ENCODE data around the gene PPP3CA.

The PPP3CA gene

DNA sequence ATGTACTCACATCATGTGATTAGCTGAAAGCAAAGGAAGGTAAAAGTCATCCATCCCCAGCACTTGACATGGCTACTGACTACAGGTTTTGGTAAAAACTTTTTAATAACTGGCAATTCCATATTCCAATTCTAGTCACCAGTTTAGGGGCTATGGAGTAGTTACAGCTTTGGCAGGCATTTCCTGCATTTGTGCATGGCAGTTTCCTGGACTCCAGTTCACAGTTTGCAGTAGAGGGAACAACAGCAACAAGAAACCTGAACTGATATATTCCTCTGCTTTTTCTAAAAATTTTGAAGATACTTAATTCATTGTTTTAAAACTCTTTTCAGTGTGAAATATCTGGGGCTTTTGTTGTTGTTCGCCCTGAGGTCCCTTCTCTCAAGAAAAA lies 184.3 kb downstream of the PPP3CA start:
- no peaks in the 10 kb centered on the region for H3K36me3 ChIP-seq (ENCODE audit: insufficient read depth, low read depth, low read length)
- no peak overlapping the region for H3K4me3 ChIP-seq (ENCODE audit: low read length)
- H3K9me3 ChIP-seq (ENCODE audit: insufficient read depth, low read depth, low read length): no peaks in the 10 kb centered on the region
- no peaks in the 10 kb centered on the region for H3K27me3 ChIP-seq (ENCODE audit: insufficient read depth, low read length)
- no peak overlapping the region for H3K9ac ChIP-seq (ENCODE audit: low read depth, low read length)
- no peak overlapping the region for H3K27ac ChIP-seq (ENCODE audit: low read length)
- peaks cover 17% of the 10 kb centered on the region; the same call in 1 of the 2 replicates for H3K4me1 ChIP-seq (ENCODE audit: insufficient read depth, low read length)

- Histone ChIP-seq H3K27ac (ENCODE audit: low read length) (no peak overlapping the region), H3K36me3 (ENCODE audit: insufficient read depth, low read depth, low read length) (no peaks in the 10 kb centered on the region), H3K4me3 (ENCODE audit: low read length) (no peak overlapping the region), H3K4me1 (ENCODE audit: insufficient read depth, low read length) (peaks cover 29% of the 10 kb centered on the region), H3K9me3 (ENCODE audit: insufficient read depth, low read depth, low read length) (no peaks in the 10 kb centered on the region), H3K9ac (ENCODE audit: low read depth, low read length) (no peak overlapping the region), H3K27me3 (ENCODE audit: insufficient read depth, low read length) (no peaks in the 10 kb centered on the region)
Measured at GRCh38 chr4:101160792-101161592, 186.3 kb downstream of the PPP3CA start.

DNA sequence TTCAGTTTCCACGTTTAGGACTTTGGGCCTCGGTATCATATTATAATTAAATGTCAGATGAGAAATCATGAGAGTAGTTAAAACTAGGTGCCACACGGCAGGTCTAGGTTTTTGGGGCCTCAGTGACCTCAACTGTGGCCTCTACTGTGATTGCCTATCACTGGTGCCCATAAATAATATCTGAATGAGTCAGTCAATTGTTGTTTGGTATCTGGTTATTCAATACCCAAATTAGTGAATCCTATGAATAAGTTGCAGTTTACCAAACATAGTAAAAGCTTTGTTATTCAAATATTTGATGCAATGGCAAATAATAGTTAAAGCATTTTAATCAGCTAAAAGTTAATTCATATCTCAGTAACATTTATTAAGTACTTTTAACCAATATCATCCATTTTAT lies 188.8 kb downstream of the PPP3CA start:
- no peak overlapping the region for H3K9ac ChIP-seq (ENCODE audit: low read depth, low read length)
- no peak overlapping the region for H3K4me3 ChIP-seq (ENCODE audit: low read length)
- no peak overlapping the region for H3K27ac ChIP-seq (ENCODE audit: low read length)
- H3K9me3 ChIP-seq (ENCODE audit: insufficient read depth, low read depth, low read length): no peaks in the 10 kb centered on the region
- no peaks in the 10 kb centered on the region for H3K27me3 ChIP-seq (ENCODE audit: insufficient read depth, low read length)
- no peaks in the 10 kb centered on the region for H3K36me3 ChIP-seq (ENCODE audit: insufficient read depth, low read depth, low read length)
- H3K4me1 ChIP-seq (ENCODE audit: insufficient read depth, low read length): peaks cover 28% of the 10 kb centered on the region

DNA sequence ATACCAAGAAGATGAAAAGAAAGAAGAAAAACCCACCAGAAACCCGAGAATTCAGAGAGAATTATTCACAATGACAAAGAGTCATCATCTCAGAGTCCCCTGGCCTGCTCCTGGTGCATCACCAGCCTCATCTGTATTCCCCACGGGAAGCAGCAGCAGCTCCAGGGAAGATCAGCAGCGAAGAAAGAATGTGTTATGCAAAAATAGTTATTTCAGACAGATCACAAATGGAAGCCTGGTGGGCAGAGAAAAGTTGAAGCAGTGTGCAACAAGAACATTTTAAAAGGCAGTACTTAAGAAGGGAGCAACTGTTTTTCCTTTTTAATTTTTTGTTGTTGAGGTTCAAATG lies 189.2 kb downstream of the PPP3CA start:
- no peaks in the 10 kb centered on the region for H3K36me3 ChIP-seq (ENCODE audit: insufficient read depth, low read depth, low read length)
- H3K27ac ChIP-seq (ENCODE audit: low read length): no peak overlapping the region
- H3K4me3 ChIP-seq (ENCODE audit: low read length): no peak overlapping the region
- peaks cover 28% of the 10 kb centered on the region for H3K4me1 ChIP-seq (ENCODE audit: insufficient read depth, low read length)
- no peak overlapping the region for H3K9ac ChIP-seq (ENCODE audit: low read depth, low read length)
- H3K9me3 ChIP-seq (ENCODE audit: insufficient read depth, low read depth, low read length): no peaks in the 10 kb centered on the region
- no peaks in the 10 kb centered on the region for H3K27me3 ChIP-seq (ENCODE audit: insufficient read depth, low read length)

- Histone ChIP-seq H3K4me3 (ENCODE audit: low read length) (no peak overlapping the region), H3K9me3 (ENCODE audit: insufficient read depth, low read depth, low read length) (no peaks in the 10 kb centered on the region), H3K4me1 (ENCODE audit: insufficient read depth, low read length) (peaks cover 28% of the 10 kb centered on the region), H3K9ac (ENCODE audit: low read depth, low read length) (0 out of 2 replicates have a peak overlapping the region, but pooled peaks have one; percentile 42), H3K27ac (ENCODE audit: low read length) (peak overlapping the region; percentile 13), H3K27me3 (ENCODE audit: insufficient read depth, low read length) (no peaks in the 10 kb centered on the region), H3K36me3 (ENCODE audit: insufficient read depth, low read depth, low read length) (no peaks in the 10 kb centered on the region)
Measured at GRCh38 chr4:101157415-101158133, 189.8 kb downstream of the PPP3CA start.

GRCh38 chr4:101156619-101157310 lies 190.6 kb downstream of the PPP3CA start:
- H3K9me3 ChIP-seq (ENCODE audit: insufficient read depth, low read depth, low read length): no peaks in the 10 kb centered on the region
- H3K4me3 ChIP-seq (ENCODE audit: low read length): no peak overlapping the region
- peak overlapping the region; percentile 13 for H3K27ac ChIP-seq (ENCODE audit: low read length)
- H3K4me1 ChIP-seq (ENCODE audit: insufficient read depth, low read length): peaks cover 28% of the 10 kb centered on the region
- H3K27me3 ChIP-seq (ENCODE audit: insufficient read depth, low read length): no peaks in the 10 kb centered on the region
- no peak overlapping the region; the same call in 1 of the 2 replicates for H3K9ac ChIP-seq (ENCODE audit: low read depth, low read length)
- no peaks in the 10 kb centered on the region for H3K36me3 ChIP-seq (ENCODE audit: insufficient read depth, low read depth, low read length)

DNA sequence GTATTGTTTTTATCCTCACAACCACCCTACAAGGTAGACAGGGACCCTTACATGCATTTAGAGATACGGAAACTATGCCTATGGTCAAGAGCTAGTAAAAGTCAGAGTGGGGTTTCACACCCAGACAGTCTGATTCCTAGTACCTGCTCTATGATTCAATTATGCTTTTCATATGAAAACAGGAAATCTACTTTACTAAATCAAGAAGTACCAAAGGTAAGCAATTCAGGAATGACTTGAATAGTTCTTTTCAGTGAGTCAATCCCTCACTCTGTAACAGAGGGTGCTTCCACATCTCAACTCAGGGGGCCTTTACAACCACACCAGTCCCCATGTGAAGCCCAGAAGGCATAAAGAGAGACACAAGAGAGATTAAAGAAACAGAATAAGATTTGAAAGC lies 191.4 kb downstream of the PPP3CA start:
- H3K4me1 ChIP-seq (ENCODE audit: insufficient read depth, low read length): peaks cover 28% of the 10 kb centered on the region
- no peak overlapping the region for H3K9ac ChIP-seq (ENCODE audit: low read depth, low read length)
- no peak overlapping the region for H3K27ac ChIP-seq (ENCODE audit: low read length)
- H3K36me3 ChIP-seq (ENCODE audit: insufficient read depth, low read depth, low read length): no peaks in the 10 kb centered on the region
- H3K4me3 ChIP-seq (ENCODE audit: low read length): no peak overlapping the region
- no peaks in the 10 kb centered on the region for H3K27me3 ChIP-seq (ENCODE audit: insufficient read depth, low read length)
- H3K9me3 ChIP-seq (ENCODE audit: insufficient read depth, low read depth, low read length): no peaks in the 10 kb centered on the region

DNA sequence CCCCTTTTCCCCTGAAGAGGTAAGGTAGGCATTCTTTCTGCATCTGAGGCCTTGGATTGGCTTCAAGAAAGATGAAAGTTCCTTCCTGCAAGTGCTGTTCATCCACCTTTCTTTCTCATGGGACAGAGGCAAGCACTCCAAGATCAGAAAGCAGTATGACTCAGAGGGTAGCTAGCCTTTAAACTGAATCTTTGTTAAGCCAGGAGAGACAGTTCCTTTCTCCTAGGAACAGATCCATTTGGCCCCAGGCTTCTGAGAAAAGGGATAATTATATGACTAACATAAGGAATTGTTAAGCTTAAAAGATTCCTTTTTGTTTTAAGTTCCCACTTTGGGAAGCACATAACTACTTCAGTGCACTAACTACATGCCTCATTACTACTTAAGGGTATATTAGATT lies 192.0 kb downstream of the PPP3CA start:
- Histone ChIP-seq H3K27ac (ENCODE audit: low read length) (no peak overlapping the region), H3K4me1 (ENCODE audit: insufficient read depth, low read length) (peaks cover 28% of the 10 kb centered on the region), H3K4me3 (ENCODE audit: low read length) (no peak overlapping the region), H3K9ac (ENCODE audit: low read depth, low read length) (no peak overlapping the region), H3K36me3 (ENCODE audit: insufficient read depth, low read depth, low read length) (no peaks in the 10 kb centered on the region), H3K27me3 (ENCODE audit: insufficient read depth, low read length) (no peaks in the 10 kb centered on the region), H3K9me3 (ENCODE audit: insufficient read depth, low read depth, low read length) (no peaks in the 10 kb centered on the region)

DNA sequence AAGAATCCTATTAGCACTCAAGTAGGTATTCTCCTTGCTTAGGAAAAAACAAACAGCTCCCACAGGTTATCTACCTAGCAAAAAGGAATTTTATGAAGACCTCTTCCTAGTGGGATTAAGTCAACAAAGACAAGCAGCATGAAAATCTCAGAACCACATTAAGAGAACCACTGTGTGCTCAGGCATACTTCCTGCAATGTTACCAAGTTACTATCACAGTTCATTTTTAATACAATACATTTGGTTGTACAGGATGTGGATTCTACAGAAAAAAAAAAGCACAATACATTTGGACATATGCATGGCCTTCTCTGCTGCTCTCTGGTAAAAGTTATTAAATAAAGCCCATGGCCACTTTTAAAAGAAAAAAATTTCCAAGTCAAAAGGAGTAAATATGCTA lies 193.7 kb downstream of the PPP3CA start:
- H3K9ac ChIP-seq (ENCODE audit: low read depth, low read length): no peak overlapping the region
- no peaks in the 10 kb centered on the region for H3K9me3 ChIP-seq (ENCODE audit: insufficient read depth, low read depth, low read length)
- H3K4me1 ChIP-seq (ENCODE audit: insufficient read depth, low read length): peaks cover 25% of the 10 kb centered on the region
- no peak overlapping the region for H3K4me3 ChIP-seq (ENCODE audit: low read length)
- no peaks in the 10 kb centered on the region for H3K27me3 ChIP-seq (ENCODE audit: insufficient read depth, low read length)
- H3K27ac ChIP-seq (ENCODE audit: low read length): no peak overlapping the region
- H3K36me3 ChIP-seq (ENCODE audit: insufficient read depth, low read depth, low read length): no peaks in the 10 kb centered on the region

- Histone ChIP-seq H3K36me3 (ENCODE audit: insufficient read depth, low read depth, low read length) (no peaks in the 10 kb centered on the region), H3K27me3 (ENCODE audit: insufficient read depth, low read length) (no peaks in the 10 kb centered on the region)
Measured at GRCh38 chr4:101152521-101152920, 194.8 kb downstream of the PPP3CA start.

DNA sequence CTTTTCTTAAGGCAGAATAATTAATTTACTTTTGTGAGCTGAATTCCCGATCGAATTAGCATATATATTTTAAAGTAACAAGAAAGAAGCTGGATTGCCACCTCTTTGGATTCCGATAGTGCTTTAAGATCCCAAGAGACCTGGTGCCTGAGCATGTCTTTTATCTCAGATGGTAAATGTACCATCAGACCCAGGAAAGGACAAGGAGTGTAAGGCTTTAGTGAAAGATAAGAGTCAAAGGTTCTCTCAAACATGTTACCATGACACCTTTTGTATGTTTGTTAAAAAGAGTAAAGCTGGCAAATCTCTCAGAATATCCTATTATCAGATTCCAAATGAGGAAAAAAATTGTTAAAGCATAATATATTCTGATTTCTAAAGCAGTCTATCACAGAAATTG lies 198.8 kb downstream of the PPP3CA start:
- H3K4me3 ChIP-seq (ENCODE audit: low read length): no peak overlapping the region
- no peak overlapping the region for H3K9ac ChIP-seq (ENCODE audit: low read depth, low read length)
- no peaks in the 10 kb centered on the region for H3K27me3 ChIP-seq (ENCODE audit: insufficient read depth, low read length)
- H3K36me3 ChIP-seq (ENCODE audit: insufficient read depth, low read depth, low read length): no peaks in the 10 kb centered on the region
- H3K9me3 ChIP-seq (ENCODE audit: insufficient read depth, low read depth, low read length): no peaks in the 10 kb centered on the region
- no peaks in the 10 kb centered on the region; the same call in 1 of the 2 replicates for H3K4me1 ChIP-seq (ENCODE audit: insufficient read depth, low read length)
- H3K27ac ChIP-seq (ENCODE audit: low read length): no peak overlapping the region

More at GRCh38 chr4:101152521-101152920, 194.8 kb downstream of the PPP3CA start:
- Histone ChIP-seq H3K4me3 (ENCODE audit: low read length) (no peak overlapping the region), H3K4me1 (ENCODE audit: insufficient read depth, low read length) (peaks cover 15% of the 10 kb centered on the region), H3K27ac (ENCODE audit: low read length) (no peak overlapping the region), H3K9ac (ENCODE audit: low read depth, low read length) (no peak overlapping the region), H3K9me3 (ENCODE audit: insufficient read depth, low read depth, low read length) (no peaks in the 10 kb centered on the region)
